Breast epithelium (tissue), 3 donors: ENCODE results near the gene PRLH.

ENCODE experiments used
- CTCF ChIP-seq, 3 donors: fragments of 450-650 bp; IDR thresholded peaks; one replicate each; pipeline ENCODE4 v1.5.1; 2016 to 2017; ENCODE audit warnings: antibody characterized with exemption in 3 of 3, mild to moderate bottlenecking in 3 of 3, moderate library complexity in 3 of 3
- POLR2A ChIP-seq: fragments of 450-650 bp; IDR thresholded peaks from one replicate; pipeline ENCODE4 v1.6.1; 2016; ENCODE audit warnings: antibody characterized with exemption, mild to moderate bottlenecking, moderate library complexity

GRCh38 chr2:237524631-237525030 is 41.7 kb upstream of the PRLH start:
- TF ChIP-seq CTCF (IDR thresholded peaks at IDR 0.05) (no peak), POLR2A (no peak)
